Psoas muscle (tissue), 8 donors: ENCODE measurements around the gene IFITM2. TPM values are rescaled to one million over a fixed set of nuclear protein-coding genes. Genes with fewer than 3 reads are reported as not detected.
"Not testable (repeated sequence)": the region's sequence is repeated elsewhere in the genome, so short reads cannot be mapped to it uniquely, and the experiment has no call there.

ENCODE experiments used
- ATAC-seq, 4 donors: fragments of 200-7000 bp; cut with Tn5 transposase; one replicate each; pipeline ENCODE4 v1.9.1; 2020; ENCODE audit warnings: moderate library complexity in 3 of 4, mild to moderate bottlenecking in 2 of 4
- DNase-seq, 2 donors: peaks; one replicate each; pipeline ENCODE4 v3.0.0-alpha.2; 2020
- H3K27ac ChIP-seq: fragments of 200-600 bp; one replicate; pipeline ENCODE4 v1.8.0; 2022
- H3K27me3 ChIP-seq, 3 donors: fragments of 200-600 bp in 1 of 3; one replicate each; pipeline versions ENCODE4 v1.6.1 to v1.8.0; 2013 to 2022; ENCODE audit warnings: low read length in 2 of 3, mild to moderate bottlenecking in 2 of 3, moderate library complexity in 1 of 3; ENCODE audit not compliant: insufficient read depth in 3 of 3
- H3K36me3 ChIP-seq, 2 donors: fragments of 200-600 bp in 1 of 2; one replicate each; pipeline versions ENCODE4 v1.6.1 to v1.8.0; 2013 to 2022; ENCODE audit warnings: low read depth in 1 of 2, mild to moderate bottlenecking in 1 of 2, moderate library complexity in 1 of 2; ENCODE audit not compliant: insufficient read depth in 1 of 2
- H3K4me1 ChIP-seq: fragments of 200-600 bp; one replicate; pipeline ENCODE4 v1.8.0; 2022
- H3K4me3 ChIP-seq: fragments of 200-600 bp; one replicate; pipeline ENCODE4 v1.8.0; 2022; ENCODE audit warnings: mild to moderate bottlenecking
- H3K9me3 ChIP-seq: fragments of 200-600 bp; one replicate; pipeline ENCODE4 v1.8.0; 2022
- CTCF ChIP-seq: fragments of 200-600 bp; IDR thresholded peaks from one replicate; pipeline ENCODE4 v1.8.0; 2022; ENCODE audit warnings: antibody characterized with exemption
- WGBS, 3 donors: extraction: QIAGEN DNeasy Blood & Tissue Kit; methylation state at CpG; one replicate each; pipeline versions ENCODE4 v1.1.6 to v1.1.7; 2013; 5-methylcytosine and 5-hydroxymethylcytosine counted together
- intact Hi-C, 2 donors: fragments of 100-400 bp; cut with DNase I; formaldehyde crosslinking; loops; one replicate each; pipeline versions ENCODE4 v1.11.0 to v1.14.2; 2022
- polyA plus RNA-seq, 3 donors: library from polyadenylated mRNA; stranded (reverse); fragments of 200-250 nt; gene quantifications; one replicate each; pipeline ENCODE4 v1.2.3, GENCODE V29; 2013
- total RNA-seq, 4 donors: library from RNA; stranded (reverse); fragmentation: NEBNext Ultra II Directional in 2 of 4; extraction: Animal tissue kit (Norgen Biotek cat#: 25700) in 2 of 4; gene quantifications; one replicate each; pipeline versions ENCODE4 v1.2.1 to v1.2.4, GENCODE V29; 2021 to 2023
- donor health status: healthy with polysubstance abuse.
- donor health status: DM: no; HTN: no; CAD: no; lungs with moderate emphysema.
- donor health status: Bipolar disorder and iron deficiency.
- donor health status: healthy.
- donor health status: DM: yes; HTN: yes; CAD: no.
- donor health status: DM: no; HTN: no; CAD: no.
- donor health status: DM: no; HTN: no; CAD: no.
- donor health status: DM: yes; HTN: yes; CAD: no.

Gene IFITM2
- total and polyA plus RNA-seq, 7 donors, result 109 to 371 (median 138) TPM

- Histone ChIP-seq H3K4me1 (no peaks in the 10 kb centered on the region), H3K36me3 (no peaks in the 10 kb centered on the region), H3K4me3 (no peak overlapping the region), H3K27me3 (peaks cover 0 to 14% (median 4%) of the 10 kb centered on the region in 3 donors), H3K9me3 (no peaks in the 10 kb centered on the region), H3K27ac (no peak overlapping the region)
- ATAC-seq (no peak), DNase-seq (peak in 1 of 2 donors; percentile 6)
- intact Hi-C loops, result loop anchor here in 1 of 2 donors (2.0 kb wide), 1 partner anchor 55 kb away; no protein-coding TSS in a partner anchor
- WGBS, 3 donors, result 85 to 89% (median 88%) methylated on average over 10 of the region's 10 CpGs
- no peak for TF ChIP-seq CTCF
Observed at GRCh38 chr11:305844-306211, 1.8 kb upstream of the IFITM2 start.

- no peaks in the 10 kb centered on the region for H3K4me1 ChIP-seq
- H3K4me3 ChIP-seq, result no peak overlapping the region
- DNase-seq (peak in 1 of 2 donors; percentile 44), ATAC-seq (no peak)
- H3K36me3 ChIP-seq, result no peaks in the 10 kb centered on the region
- peaks cover 0 to 14% (median 0%) of the 10 kb centered on the region in 3 donors for H3K27me3 ChIP-seq
- H3K27ac ChIP-seq, result peak overlapping the region; percentile 55
- 87 to 88% (median 88%) methylated on average over 16 to 17 of the region's 17 CpGs for WGBS, 3 donors
- TF ChIP-seq CTCF, result no peak
- H3K9me3 ChIP-seq, result no peaks in the 10 kb centered on the region
- intact Hi-C loops, result no loop called here
Observed at GRCh38 chr11:306645-307371, 808 bp upstream of the IFITM2 start.

- 38 to 46% (median 43%) methylated on average over 18 to 24 of the region's 24 CpGs for WGBS, 3 donors
- ATAC-seq, H3K27me3 ChIP-seq, H3K36me3 ChIP-seq, H3K9me3 ChIP-seq, H3K4me1 ChIP-seq, intact Hi-C loops: not testable (repeated sequence)
- peak overlapping the region; percentile 67 for H3K4me3 ChIP-seq
- DNase-seq, result peak in 1 of 2 donors; percentile 32
- peak overlapping the region; percentile 55 for H3K27ac ChIP-seq
Observed at GRCh38 chr11:308740-309665, 1.4 kb downstream of the IFITM2 start.

- DNase-seq, result peak in 1 of 2 donors; percentile 50
Observed at GRCh38 chr11:309979-310572, 2.5 kb downstream of the IFITM2 start.

GRCh38 chr11:311013-311748 lies 3.6 kb downstream of the IFITM2 start:
- DNase-seq, result peak in 1 of 2 donors; percentile 48
- H3K27ac ChIP-seq, H3K36me3 ChIP-seq, intact Hi-C loops, H3K9me3 ChIP-seq, H3K4me1 ChIP-seq: not testable (repeated sequence)
- peaks cover 0 to 18% (median 5%) of the 10 kb centered on the region in 3 donors for H3K27me3 ChIP-seq
- H3K4me3 ChIP-seq, result peak overlapping the region; percentile 49
- 0 to 10% (median 5%) methylated on average over 6 to 10 of the region's 71 CpGs for WGBS, 3 donors
- ATAC-seq, result peak; percentile 51 to 72 (median 64)

More at GRCh38 chr11:309979-310572, 2.5 kb downstream of the IFITM2 start:
- peak overlapping the region; percentile 67 for H3K4me3 ChIP-seq
- peak in 1 of 4 donors; percentile 16 for ATAC-seq
- intact Hi-C loops, H3K27me3 ChIP-seq, H3K36me3 ChIP-seq, H3K9me3 ChIP-seq, H3K4me1 ChIP-seq: not testable (repeated sequence)
- 10 to 16% (median 13%) methylated on average over 5 of the region's 18 CpGs for WGBS, 3 donors
- peak overlapping the region; percentile 55 for H3K27ac ChIP-seq
